Measurements from ENCODE around the gene TBPL2.
"Not testable (repeated sequence)": the region's sequence is repeated elsewhere in the genome, so short reads cannot be mapped to it uniquely, and the experiment has no call there.

TBPL2 gene

GRCh38 chr14:55440385-55440784, at the start of gene TBPL2:
Gene TBPL2, minus strand, starts transcription at chr14:55440616. Its CDS starts 167 bp downstream, at chr14:55440449.
- no peak for DNase-seq

- no peak for DNase-seq
Observed at GRCh38 chr14:55488204-55488603, 47.8 kb upstream of the TBPL2 start.

GRCh38 chr14:55482936-55483605, 42.7 kb upstream of the TBPL2 start:
- no peak for DNase-seq

- no peak for DNase-seq
Observed at GRCh38 chr14:55481769-55482168, 41.4 kb upstream of the TBPL2 start.

GRCh38 chr14:55477680-55478079, 37.3 kb upstream of the TBPL2 start:
- DNase-seq: no peak

GRCh38 chr14:55476448-55476847, 36.0 kb upstream of the TBPL2 start:
- not testable (repeated sequence) for DNase-seq

GRCh38 chr14:55473786-55474185, 33.4 kb upstream of the TBPL2 start:
- DNase-seq: no peak

GRCh38 chr14:55470025-55470424, 29.6 kb upstream of the TBPL2 start:
- no peak for DNase-seq

- no peak for DNase-seq
Observed at GRCh38 chr14:55467307-55467706, 26.9 kb upstream of the TBPL2 start.

- DNase-seq: no peak
Observed at GRCh38 chr14:55458800-55459515, 18.5 kb upstream of the TBPL2 start.

- no peak for DNase-seq
Observed at GRCh38 chr14:55457496-55457895, 17.1 kb upstream of the TBPL2 start.

GRCh38 chr14:55456411-55456810, 16.0 kb upstream of the TBPL2 start:
- not testable (repeated sequence) for DNase-seq

GRCh38 chr14:55454264-55455002, 14.0 kb upstream of the TBPL2 start:
- no peak for DNase-seq

- no peak for DNase-seq
Observed at GRCh38 chr14:55451950-55452349, 11.5 kb upstream of the TBPL2 start.

- no peak for DNase-seq
Observed at GRCh38 chr14:55451398-55451797, 11.0 kb upstream of the TBPL2 start.

GRCh38 chr14:55450987-55451386, 10.6 kb upstream of the TBPL2 start:
- DNase-seq: no peak

- DNase-seq: no peak
Observed at GRCh38 chr14:55450539-55450938, 10.1 kb upstream of the TBPL2 start.

GRCh38 chr14:55450124-55450523, 9.7 kb upstream of the TBPL2 start:
- no peak for DNase-seq

GRCh38 chr14:55449116-55449515, 8.7 kb upstream of the TBPL2 start:
- no peak for DNase-seq

- peak; percentile 52 for DNase-seq
Observed at GRCh38 chr14:55448141-55448614, 7.8 kb upstream of the TBPL2 start.

- DNase-seq: no peak
Observed at GRCh38 chr14:55446833-55447232, 6.4 kb upstream of the TBPL2 start.

GRCh38 chr14:55446127-55446736, 5.8 kb upstream of the TBPL2 start:
- DNase-seq: peak; percentile 47

GRCh38 chr14:55441286-55441685, 870 bp upstream of the TBPL2 start:
- no peak for DNase-seq

Measured in stimulated activated CD4-positive, alpha-beta T cell treated with anti-CD3 and anti-CD28 coated beads, Interleukin-1b, Interleukin-23, amount 100 ng/mL, for 48 hours (primary cell).